GM15510 (cell line): ENCODE measurements around the gene KHNYN.

Experiments
- POLR2A ChIP-seq: IDR thresholded peaks from 3 replicates; pipeline ENCODE4 v1.6.1; 2011; ENCODE audit warnings: borderline replicate concordance; ENCODE audit not compliant: insufficient read length; ENCODE audit errors: extremely low read depth

The KHNYN gene

GRCh38 chr14:24426912-24427536 is 2.7 kb upstream of the KHNYN start:
- TF ChIP-seq POLR2A = no peak

- no peak for TF ChIP-seq POLR2A
Measured at GRCh38 chr14:24427537-24428508, 1.9 kb upstream of the KHNYN start.

- TF ChIP-seq POLR2A = no peak
Measured at GRCh38 chr14:24428628-24429394, 943 bp upstream of the KHNYN start.

GRCh38 chr14:24430143-24430681 is 458 bp downstream of the KHNYN start:
- no peak for TF ChIP-seq POLR2A

GRCh38 chr14:24430682-24431568 is 1.2 kb downstream of the KHNYN start:
- peak; percentile 20 for TF ChIP-seq POLR2A

GRCh38 chr14:24431569-24432258 is 2.0 kb downstream of the KHNYN start:
- no peak for TF ChIP-seq POLR2A

GRCh38 chr14:24432259-24433131 is 2.7 kb downstream of the KHNYN start:
- TF ChIP-seq POLR2A = no peak

- TF ChIP-seq POLR2A = no peak
Measured at GRCh38 chr14:24434036-24434435, 4.3 kb downstream of the KHNYN start.

GRCh38 chr14:24434676-24435075 is 4.9 kb downstream of the KHNYN start:
- no peak for TF ChIP-seq POLR2A

- no peak for TF ChIP-seq POLR2A
Measured at GRCh38 chr14:24435192-24435810, 5.5 kb downstream of the KHNYN start.

- TF ChIP-seq POLR2A = no peak
Measured at GRCh38 chr14:24435998-24436354, 6.2 kb downstream of the KHNYN start.
